Smooth muscle cell (in vitro differentiated cells): ENCODE results near the gene SF3B3. TPM values are rescaled to one million over a fixed set of nuclear protein-coding genes. Genes with fewer than 3 reads are reported as not detected.
"Not testable (repeated sequence)": the region's sequence is repeated elsewhere in the genome, so short reads cannot be mapped to it uniquely, and the experiment has no call there.

Experiments
- DNase-seq: peaks from one replicate; lab custom pipeline; 2025; ENCODE audit not compliant: unreplicated experiment; lab: John Stamatoyannopoulos, UW
- H2AFZ ChIP-seq: fragments of 200-600 bp; sonication (generic); 2 replicates; pipeline ENCODE4 v1.6.0; 2016; ENCODE audit warnings: antibody characterized with exemption, low read depth, mild to moderate bottlenecking
- H3F3A ChIP-seq: fragments of 200-600 bp; sonication (generic); 2 replicates; pipeline ENCODE4 v1.6.0; 2017; ENCODE audit warnings: antibody characterized with exemption, low read depth
- H3K27ac ChIP-seq: fragments of 200-600 bp; sonication (generic); 2 replicates; pipeline ENCODE4 v1.5.1; 2016; ENCODE audit warnings: low read depth, mild to moderate bottlenecking
- H3K27me3 ChIP-seq: fragments of 200-600 bp; sonication (generic); 2 replicates; pipeline ENCODE4 v1.6.1; 2016; ENCODE audit warnings: low read depth, mild to moderate bottlenecking
- H3K36me3 ChIP-seq: fragments of 200-600 bp; sonication (generic); 2 replicates; pipeline ENCODE4 v1.5.1; 2016; ENCODE audit warnings: low read depth
- H3K4me1 ChIP-seq: fragments of 200-600 bp; sonication (generic); 2 replicates; pipeline ENCODE4 v1.5.1; 2016; ENCODE audit warnings: low read depth
- H3K4me2 ChIP-seq: fragments of 200-600 bp; sonication (generic); 2 replicates; pipeline ENCODE4 v1.6.0; 2016; ENCODE audit warnings: mild to moderate bottlenecking
- H3K4me3 ChIP-seq: fragments of 200-600 bp; sonication (generic); 2 replicates; pipeline ENCODE4 v1.5.1; 2016; ENCODE audit warnings: mild to moderate bottlenecking
- H3K79me2 ChIP-seq: fragments of 200-600 bp; sonication (generic); 2 replicates; pipeline ENCODE4 v1.6.0; 2016; ENCODE audit warnings: low read depth, mild to moderate bottlenecking
- H3K9ac ChIP-seq: fragments of 200-600 bp; sonication (generic); 2 replicates; pipeline ENCODE4 v1.6.0; 2016; ENCODE audit warnings: low read depth
- H3K9me3 ChIP-seq: fragments of 200-600 bp; sonication (generic); replicated peaks from 2 replicates; pipeline ENCODE4 v1.5.1; 2016; ENCODE audit warnings: low read depth
- H4K20me1 ChIP-seq: fragments of 200-600 bp; sonication (generic); 2 replicates; pipeline ENCODE4 v1.6.0; 2016; ENCODE audit warnings: low read depth
- CTCF ChIP-seq: fragments of 200-600 bp; sonication (generic); IDR thresholded peaks from 2 replicates; pipeline ENCODE4 v1.5.1; 2017; ENCODE audit warnings: borderline replicate concordance, mild to moderate bottlenecking, antibody characterized with exemption; ENCODE audit not compliant: insufficient read depth, poor library complexity, severe bottlenecking
- WGBS: methylation state at CpG from one replicate; pipeline ENCODE4 v1.1.7; 2016; ENCODE audit warnings: low lambda C conversion rate; 5-methylcytosine and 5-hydroxymethylcytosine counted together
- polyA plus RNA-seq: library from polyadenylated mRNA; unstranded; fragments of >200 nt; fragmentation: Nextera tagmentation; extraction: Ambion mirVana; gene quantifications from 2 replicates; pipeline ENCODE4 v1.2.1, GENCODE V29; 2016
- total RNA-seq: library from RNA; depleted of rRNA; stranded (reverse); fragments of >200 nt; gene quantifications from 2 replicates; pipeline ENCODE4 v1.2.3, GENCODE V29; 2014

Gene SF3B3
- total and polyA plus RNA-seq, 2 experiments from 2014 or later, result 126 to 129 TPM

GRCh38 chr16:70529051-70529777 is 5.6 kb downstream of the SF3B3 start:
- H3K9ac ChIP-seq, result no peak overlapping the region
- peaks cover 25% of the 10 kb centered on the region for H3K4me1 ChIP-seq
- peaks cover 27% of the 10 kb centered on the region for H3K36me3 ChIP-seq
- H3K4me3 ChIP-seq, result no peak overlapping the region
- no peak for DNase-seq
- no peaks in the 10 kb centered on the region for H3K9me3 ChIP-seq
- peak overlapping the region; percentile 42 for H3K27ac ChIP-seq
- H3F3A ChIP-seq, result no peaks in the 10 kb centered on the region
- no peak overlapping the region for H2AFZ ChIP-seq
- H3K79me2 ChIP-seq, result peaks cover 96% of the 10 kb centered on the region
- TF ChIP-seq CTCF, result peak; percentile 62
- H4K20me1 ChIP-seq, result peaks cover 91% of the 10 kb centered on the region
- 85% methylated on average over 8 of the region's 8 CpGs for WGBS
- H3K4me2 ChIP-seq, result peak overlapping the region; percentile 24
- no peaks in the 10 kb centered on the region for H3K27me3 ChIP-seq

DNA sequence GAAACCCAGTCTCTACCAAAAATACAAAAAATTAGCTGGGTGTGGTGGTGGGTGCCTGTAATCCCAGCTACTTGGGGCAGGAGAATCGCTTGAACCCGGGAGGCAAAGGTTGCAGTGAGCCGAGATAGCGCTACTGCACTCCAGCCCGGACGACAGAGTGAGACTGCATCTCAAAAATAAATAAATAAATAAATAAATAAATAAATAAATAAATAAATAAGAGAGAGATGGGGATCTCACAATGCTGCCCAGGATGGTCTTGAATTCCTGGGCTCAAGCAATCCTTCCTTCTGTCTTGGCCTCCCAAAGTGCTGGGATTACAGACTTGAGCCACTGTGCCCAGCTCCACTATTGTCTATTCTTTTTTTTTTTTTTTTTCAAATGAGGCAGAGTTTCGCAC is 6.3 kb downstream of the SF3B3 start:
- not testable (repeated sequence) for H3K27me3 ChIP-seq, DNase-seq, H3K9ac ChIP-seq, H3K4me2 ChIP-seq, H3K9me3 ChIP-seq, H3K4me3 ChIP-seq, H3F3A ChIP-seq, H2AFZ ChIP-seq, H3K27ac ChIP-seq
- peaks cover 95% of the 10 kb centered on the region for H4K20me1 ChIP-seq
- WGBS, result 94% methylated on average over 5 of the region's 7 CpGs
- peaks cover 96% of the 10 kb centered on the region for H3K79me2 ChIP-seq
- H3K4me1 ChIP-seq, result peaks cover 25% of the 10 kb centered on the region
- H3K36me3 ChIP-seq, result peaks cover 27% of the 10 kb centered on the region

GRCh38 chr16:70534971-70535370 is 11.4 kb downstream of the SF3B3 start:
- Histone ChIP-seq H3K4me3 (no peak overlapping the region), H3K9ac (no peak overlapping the region), H3K4me2 (no peak overlapping the region), H3K36me3 (peaks cover 35% of the 10 kb centered on the region), H3F3A (no peaks in the 10 kb centered on the region), H2AFZ (no peak overlapping the region), H3K4me1 (no peaks in the 10 kb centered on the region), H4K20me1 (peaks cover 92% of the 10 kb centered on the region), H3K9me3 (no peaks in the 10 kb centered on the region), H3K27ac (peak overlapping the region; percentile 2), H3K27me3 (no peaks in the 10 kb centered on the region), H3K79me2 (peaks cover 87% of the 10 kb centered on the region)
- WGBS, result 100% methylated on average over 2 of the region's 2 CpGs
- DNase-seq, result no peak
- TF ChIP-seq CTCF, result no peak

DNA sequence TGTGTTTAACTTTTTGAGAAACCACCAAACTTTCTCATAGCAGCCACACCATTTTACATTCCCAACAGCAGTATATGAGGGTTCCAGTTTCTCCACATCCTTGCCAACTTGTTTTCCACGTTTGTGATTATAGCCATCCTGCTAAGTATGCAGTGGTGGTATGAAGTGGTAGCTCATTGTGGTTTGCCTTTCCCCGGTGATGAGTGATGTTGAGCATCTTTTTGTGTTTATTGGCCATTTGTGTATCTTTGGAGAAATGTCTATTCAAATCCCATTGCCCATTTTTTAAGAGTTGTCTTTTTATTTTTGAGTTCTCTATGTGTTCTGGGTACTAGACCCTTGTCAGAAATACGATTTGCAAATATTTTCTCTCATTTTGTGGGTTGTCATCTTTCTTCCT is 17.4 kb downstream of the SF3B3 start:
- Histone ChIP-seq H3K36me3 (peaks cover 48% of the 10 kb centered on the region), H3K27ac (no peak overlapping the region), H3K9me3 (no peaks in the 10 kb centered on the region), H3K4me1 (no peaks in the 10 kb centered on the region), H4K20me1 (peaks cover 96% of the 10 kb centered on the region), H3K4me3 (no peak overlapping the region), H3K79me2 (peaks cover 78% of the 10 kb centered on the region), H3K27me3 (no peaks in the 10 kb centered on the region), H3K9ac (no peak overlapping the region), H3F3A (no peaks in the 10 kb centered on the region), H3K4me2 (no peak overlapping the region), H2AFZ (no peak overlapping the region)
- DNase-seq, result no peak
- WGBS, result 86% methylated on average over 3 of the region's 3 CpGs
- TF ChIP-seq CTCF, result no peak
